ENCODE results near the gene SP140L.
A peak's percentile ranks its signal among the peaks of the same experiment; 100 is the strongest.
"Not testable (repeated sequence)": the region's sequence is repeated elsewhere in the genome, so short reads cannot be mapped to it uniquely, and the experiment has no call there.

SP140L gene

DNA sequence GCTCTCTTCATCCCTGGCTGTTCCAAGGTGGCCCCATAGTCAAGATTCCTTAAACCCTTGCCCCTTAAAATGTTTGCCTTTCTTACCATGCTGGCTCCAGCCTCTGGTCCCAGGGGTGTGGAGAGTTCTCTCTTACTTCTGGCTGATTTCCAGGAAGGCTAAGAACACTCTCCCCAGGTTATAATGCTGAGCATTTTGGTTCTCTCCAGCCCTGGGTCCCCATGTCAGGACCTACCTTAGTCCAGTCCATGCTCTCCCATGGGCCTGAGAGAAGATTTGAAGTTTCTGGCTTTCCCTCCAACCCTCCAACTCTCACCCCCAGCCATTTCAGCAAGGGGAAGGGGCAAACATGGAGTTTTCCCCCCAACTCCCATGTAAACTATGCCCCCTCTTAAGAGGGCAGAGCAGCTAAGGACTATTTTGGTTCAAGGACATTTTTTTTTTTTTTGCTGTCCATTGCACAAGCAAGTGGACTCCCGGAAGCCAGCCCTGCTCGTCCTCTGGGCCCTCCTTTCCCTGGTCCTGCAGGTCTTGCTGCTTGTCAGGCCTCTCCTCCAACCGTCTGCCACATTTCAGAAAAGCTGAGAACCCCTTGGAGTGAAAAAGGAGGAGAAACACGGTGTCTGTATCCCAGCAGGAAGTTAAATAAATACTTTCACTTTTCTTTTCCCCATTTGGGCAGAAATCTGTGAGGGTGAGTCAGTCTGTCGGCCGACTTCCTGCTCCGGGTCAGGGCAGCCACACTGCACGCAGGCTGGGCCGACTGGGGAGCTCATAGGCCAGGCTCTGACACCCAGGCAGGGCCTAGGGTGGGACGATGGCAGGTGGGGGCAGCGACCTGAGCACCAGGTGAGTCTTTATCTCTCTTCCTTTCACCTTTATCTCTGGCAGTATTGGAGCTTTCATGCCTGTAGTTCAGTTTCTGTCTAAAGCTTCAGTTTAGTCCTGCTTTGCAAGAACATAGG is at the start of gene SP140L:
Gene SP140L, plus strand, starts transcription at position 741 of the 965 bp plus-strand sequence. Its CDS starts 77 bp downstream, at position 818.
- DNase-seq (ENCODE audit: low read depth): peak; percentile 70

DNA sequence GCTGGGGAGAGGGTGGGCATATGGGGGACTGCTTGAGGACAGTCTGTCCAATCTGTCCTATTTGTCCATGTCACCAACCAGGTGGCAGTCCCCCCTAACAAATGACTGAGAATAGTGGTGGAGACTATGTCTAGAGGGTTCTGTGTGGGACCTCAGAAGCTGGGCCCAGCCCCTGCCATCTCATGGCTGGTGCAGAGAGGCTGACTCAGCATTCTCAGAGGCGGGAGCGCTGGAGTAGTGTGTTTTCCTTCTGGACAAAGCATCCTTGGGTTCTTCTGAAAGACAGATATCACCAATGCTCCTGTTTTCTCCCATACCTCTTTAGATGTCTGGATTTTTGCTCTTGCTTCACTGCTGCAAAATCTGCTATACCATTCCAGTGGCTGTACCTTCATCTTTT is 44.1 kb upstream of the SP140L start:
- DNase-seq (ENCODE audit: low read depth): no peak

DNA sequence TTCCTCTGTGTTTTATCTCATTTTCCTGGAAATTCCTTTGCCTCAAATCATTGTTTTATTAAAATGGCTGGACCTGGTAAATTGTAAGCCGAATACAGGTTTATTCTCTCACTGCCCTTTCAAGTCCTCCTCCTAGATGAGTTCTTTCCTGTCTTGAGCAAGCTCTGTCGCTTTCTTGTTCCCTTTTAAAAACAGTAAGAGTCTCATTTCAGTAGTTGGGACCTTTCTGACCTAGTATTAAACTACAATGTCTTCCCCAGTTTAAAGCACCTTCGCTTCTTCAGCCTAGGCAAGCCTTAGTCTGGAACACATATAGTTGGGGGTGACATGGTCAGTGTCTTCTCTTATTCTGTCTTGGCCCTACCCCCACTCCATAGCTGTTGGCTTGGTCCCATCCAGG is 40.9 kb upstream of the SP140L start:
- DNase-seq (ENCODE audit: low read depth): no peak

GRCh38 chr2:230289311-230289710 is 37.7 kb upstream of the SP140L start:
- not testable (repeated sequence) for DNase-seq (ENCODE audit: low read depth)

DNA sequence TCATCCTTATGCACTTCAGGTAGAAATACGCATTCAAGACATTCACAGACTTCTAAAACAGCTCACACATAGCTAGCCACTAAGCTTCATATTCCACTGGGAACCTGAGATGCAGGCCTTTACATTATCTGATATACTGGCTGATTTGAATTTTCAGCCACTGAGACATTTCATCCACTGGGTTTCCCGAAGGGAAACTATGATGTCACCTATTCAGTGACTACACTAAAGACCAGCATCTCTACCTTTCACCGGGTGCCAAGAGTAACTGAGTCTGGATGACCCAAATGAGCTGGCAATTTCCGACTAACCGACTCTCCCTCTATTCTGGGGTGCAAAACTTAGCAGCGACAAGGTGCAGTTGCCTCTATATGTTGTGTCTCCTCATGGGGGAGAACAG is 31.8 kb upstream of the SP140L start:
- no peak for DNase-seq (ENCODE audit: low read depth)

GRCh38 chr2:230296917-230297316 is 30.1 kb upstream of the SP140L start:
- no peak for DNase-seq (ENCODE audit: low read depth)

DNA sequence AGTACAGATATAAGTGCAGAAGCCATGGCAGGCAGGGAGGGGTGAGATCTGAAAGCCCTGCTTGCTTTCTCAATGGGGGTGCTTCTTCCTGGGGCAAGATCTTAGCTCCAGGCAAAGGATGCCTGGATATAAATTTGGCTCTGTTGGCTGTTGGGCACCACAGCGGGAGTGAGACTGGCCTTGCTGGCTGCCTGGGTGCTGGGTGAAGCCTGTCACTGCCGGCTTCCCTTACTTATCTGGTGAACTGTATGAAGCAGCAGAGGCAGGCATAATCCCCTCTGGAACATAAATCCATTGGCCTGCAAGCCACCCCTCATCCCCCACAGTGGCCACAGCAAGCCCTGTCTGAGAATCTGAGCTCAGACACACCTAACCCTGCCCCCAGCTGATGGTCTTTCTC is 27.4 kb upstream of the SP140L start:
- DNase-seq (ENCODE audit: low read depth): no peak

DNA sequence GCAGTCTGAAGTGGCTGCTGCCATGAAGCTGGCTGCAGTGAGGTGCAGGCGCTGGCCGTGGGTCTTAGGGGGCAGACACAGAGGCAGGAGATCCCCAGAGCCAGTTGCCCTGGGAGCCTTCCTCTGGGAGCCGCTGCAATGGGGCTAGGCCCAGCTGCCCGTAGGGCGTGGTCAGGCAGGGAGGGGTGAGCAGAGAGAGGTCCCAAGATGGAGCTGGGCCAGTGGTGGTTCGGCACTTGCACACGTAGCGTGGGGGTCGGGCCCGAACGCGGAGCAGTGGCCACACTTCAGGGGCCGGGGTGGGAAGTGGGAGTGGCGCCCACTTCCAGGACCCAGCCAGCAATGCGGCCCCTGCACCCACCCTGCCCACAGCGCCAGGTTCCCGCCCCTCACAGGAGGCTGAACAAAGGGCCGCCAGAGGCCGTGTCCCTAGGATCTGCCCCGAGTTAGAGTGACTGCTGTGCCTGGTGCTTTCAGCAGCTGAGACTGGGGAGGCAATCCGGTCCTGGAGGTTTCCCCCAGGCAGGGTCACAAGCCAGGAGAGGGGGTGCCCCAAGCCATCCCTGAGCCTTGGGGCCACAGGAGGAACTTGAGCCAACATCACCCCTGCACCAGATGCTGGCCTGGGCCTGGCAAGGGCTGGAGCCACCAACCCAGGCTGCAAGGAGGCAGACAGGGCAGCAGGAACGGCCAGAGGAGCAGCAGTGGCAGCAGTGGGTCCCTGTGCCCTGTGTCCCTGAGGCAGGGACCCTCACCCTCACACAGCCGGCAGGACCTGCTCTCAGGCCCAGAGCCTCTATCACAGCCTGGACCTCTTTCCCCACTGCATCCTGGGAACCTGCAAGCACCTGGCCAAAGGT is 21.3 kb upstream of the SP140L start:
- DNase-seq (ENCODE audit: low read depth): no peak

DNA sequence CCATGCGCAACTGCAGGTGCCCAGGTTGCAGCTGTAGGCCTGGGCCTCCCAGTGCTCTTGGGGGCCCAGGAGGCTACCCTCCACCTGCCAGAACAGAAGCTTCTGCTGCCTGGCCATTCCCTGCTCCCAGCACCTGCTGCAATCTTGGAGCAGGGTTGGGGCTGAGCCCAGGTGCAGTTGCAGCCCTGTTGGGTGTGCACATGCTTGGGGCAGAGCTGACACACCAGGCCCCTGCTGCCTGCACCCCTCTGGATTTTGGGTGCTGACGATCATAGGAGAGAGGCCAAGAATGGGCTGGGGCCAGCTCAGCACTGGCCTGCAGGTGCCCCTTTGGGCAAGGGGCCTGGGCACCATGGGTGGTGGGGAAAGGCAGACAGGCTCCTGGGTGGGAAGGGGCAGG is 20.5 kb upstream of the SP140L start:
- no peak for DNase-seq (ENCODE audit: low read depth)

DNA sequence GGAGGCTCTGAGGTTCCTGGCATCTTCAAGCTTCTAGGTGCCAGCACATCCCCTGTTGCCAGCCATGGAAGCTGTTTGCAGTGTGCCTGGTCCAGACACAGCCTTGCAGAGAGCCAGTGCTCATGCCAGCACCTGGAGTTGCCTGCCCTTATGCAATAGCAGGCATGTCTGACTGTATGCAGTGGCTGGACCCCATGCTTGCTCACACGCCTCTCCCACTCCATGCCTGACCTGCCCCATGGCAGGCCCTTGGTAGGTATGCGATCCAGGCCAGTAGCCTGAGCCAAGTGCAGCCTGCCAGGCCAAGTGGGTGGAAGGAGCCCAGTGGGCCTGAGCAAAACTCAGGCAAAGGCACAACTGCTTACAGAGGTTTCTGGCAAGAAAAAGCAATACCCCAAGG is 19.5 kb upstream of the SP140L start:
- no peak for DNase-seq (ENCODE audit: low read depth)

- no peak for DNase-seq (ENCODE audit: low read depth)
Measured at GRCh38 chr2:230308402-230309000, 18.5 kb upstream of the SP140L start.

DNA sequence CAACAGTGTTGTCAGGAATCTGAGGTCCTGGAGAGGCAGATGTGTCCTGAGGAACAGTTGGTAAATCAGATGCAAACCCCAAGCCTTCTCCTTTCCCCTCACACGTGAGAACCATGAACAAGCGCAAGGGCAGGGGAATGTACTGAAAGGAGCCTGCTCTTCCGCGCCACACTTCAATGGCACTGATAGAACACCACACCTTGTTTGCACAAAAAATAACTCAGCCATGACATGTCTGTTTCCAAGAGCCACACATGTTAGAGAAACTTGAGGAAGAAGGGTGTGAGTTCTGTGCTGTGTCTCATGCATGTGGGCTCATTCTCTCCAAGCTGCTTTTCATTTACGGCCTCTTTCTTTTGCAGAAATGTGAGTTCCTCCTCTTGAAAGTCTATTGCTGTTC is 16.2 kb upstream of the SP140L start:
- DNase-seq (ENCODE audit: low read depth): not testable (repeated sequence)

DNA sequence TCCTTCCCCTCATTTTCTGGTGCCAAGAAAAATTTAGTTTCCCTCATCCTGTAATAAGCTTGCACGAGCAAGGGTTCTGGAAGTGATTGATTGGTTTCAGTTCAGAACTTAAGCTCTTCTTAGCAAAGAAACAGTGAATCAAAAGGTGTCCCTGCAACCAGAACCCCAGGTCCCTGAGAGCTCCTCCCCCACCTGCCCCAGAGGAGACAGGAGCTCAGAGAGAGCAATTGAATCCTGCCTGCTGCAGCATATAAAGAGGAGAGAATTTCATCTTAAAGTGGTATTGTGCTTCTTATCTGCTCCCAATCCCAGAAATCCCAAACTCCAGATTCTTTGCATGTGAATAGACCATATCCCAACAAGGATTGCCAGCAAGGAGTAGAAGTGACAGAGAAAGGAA is 15.4 kb upstream of the SP140L start:
- DNase-seq (ENCODE audit: low read depth): not testable (repeated sequence)

DNA sequence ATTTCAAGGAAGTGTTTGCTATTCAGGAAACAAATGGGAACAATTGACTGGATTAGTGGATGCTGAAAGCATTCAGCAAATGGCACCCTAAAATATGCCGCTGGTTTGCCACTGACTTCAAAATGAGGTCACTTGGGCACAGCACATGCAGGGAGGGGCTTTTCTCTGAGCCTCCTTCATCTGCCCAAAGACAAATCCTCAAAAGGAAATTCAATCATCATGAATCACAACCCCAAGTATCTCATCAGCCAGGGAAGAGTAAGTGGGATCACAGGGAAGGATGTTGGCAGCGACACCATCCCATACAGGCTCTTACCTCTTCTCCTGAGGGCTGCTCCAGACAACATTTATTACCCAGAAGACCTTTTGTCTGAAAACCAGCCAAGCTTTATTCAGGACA is 14.4 kb upstream of the SP140L start:
- no peak for DNase-seq (ENCODE audit: low read depth)

DNA sequence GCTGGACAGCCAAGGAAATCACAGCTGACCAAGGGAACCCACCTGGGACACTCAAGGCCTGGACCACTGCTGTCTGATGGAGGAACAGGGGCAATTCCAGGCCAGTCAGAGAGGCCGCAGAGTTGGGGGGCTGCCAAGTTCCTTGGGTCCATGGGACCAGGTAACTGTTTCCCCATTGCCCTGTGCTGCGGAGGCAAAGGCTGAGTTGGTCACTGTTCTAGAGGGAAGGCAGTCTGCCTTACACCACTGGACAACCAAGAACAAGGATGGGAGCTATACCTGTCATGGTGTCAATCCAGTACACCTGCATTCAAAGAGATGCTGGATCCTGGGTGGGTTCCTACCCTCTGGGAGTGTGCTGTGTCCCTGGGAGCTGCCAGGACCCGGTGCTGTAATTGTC is 9.6 kb upstream of the SP140L start:
- DNase-seq (ENCODE audit: low read depth): no peak

DNA sequence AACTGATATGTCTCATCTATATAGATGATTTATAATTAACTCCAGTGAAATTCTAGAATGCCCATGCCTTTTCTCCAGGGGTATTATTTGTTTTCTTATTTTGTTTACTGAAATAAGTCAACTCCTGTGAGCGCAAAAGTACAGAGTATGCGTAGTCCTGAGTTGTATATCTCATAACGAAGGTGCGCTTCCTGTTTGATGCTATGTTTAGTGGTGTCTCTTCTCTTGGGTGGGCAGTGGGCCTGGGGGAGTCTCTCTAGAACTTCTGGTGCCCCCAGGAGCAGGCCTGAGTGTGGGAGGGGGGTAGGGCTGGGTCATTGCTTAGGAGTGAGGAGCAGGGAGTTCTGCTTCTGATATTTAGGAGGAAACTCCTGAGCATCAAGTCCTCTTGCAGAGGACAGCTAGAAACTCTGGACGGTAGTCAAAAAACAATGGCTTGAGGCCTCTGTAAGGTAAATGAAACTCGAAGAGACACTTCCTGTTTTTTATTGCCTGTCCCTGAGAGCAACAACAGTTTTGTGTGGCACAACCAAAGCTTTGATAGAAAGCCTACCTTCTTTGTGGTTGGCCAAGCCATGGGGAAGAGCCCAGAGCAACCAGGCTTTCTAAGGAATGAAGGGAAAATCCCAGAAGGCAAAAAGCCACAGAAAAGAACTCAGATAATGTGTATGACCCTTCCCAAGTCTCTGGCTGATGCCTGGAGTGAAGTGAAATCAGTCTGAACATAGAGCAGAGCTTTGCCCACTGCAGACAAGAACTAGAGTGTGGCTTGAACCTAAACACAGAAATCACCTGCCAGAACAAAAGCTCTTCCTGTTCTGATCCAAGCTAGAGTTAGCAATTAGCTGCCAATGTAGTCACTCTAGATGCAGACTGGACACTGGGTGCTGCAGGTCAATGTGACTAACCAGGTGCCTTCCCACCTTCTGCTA is 8.5 kb upstream of the SP140L start:
- DNase-seq (ENCODE audit: low read depth): no peak

GRCh38 chr2:230319211-230319862 is 7.7 kb upstream of the SP140L start:
- peak; percentile 42 for DNase-seq (ENCODE audit: low read depth)

DNA sequence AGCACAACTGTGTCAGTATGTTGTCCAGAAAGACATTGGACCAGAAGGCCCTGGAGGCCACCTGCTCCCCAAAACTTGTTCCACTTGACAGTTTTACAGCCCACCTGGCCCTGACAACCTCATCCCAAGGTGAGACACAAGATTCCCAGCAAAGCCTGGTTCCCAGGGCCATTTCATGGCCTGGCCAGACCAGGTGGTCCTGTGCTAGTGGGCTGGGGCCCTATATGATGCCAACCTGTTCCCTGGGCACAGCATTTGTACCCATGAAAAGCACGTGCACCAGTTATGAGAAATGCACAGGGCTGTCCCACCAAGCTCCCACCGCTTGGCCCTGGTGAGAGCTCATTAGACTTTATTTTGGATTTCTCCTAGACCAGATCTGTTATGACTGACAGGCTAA is 6.0 kb upstream of the SP140L start:
- DNase-seq (ENCODE audit: low read depth): no peak

- DNase-seq (ENCODE audit: low read depth): no peak
Measured at GRCh38 chr2:230322561-230323384, 4.2 kb upstream of the SP140L start.
